ENCODE measurements around the gene KRT32. TPM values are rescaled to one million over a fixed set of nuclear protein-coding genes. Genes with fewer than 3 reads are reported as not detected.

Gene KRT32
- total RNA-seq, 1 experiment from 2014 or later = not detected

DNA sequence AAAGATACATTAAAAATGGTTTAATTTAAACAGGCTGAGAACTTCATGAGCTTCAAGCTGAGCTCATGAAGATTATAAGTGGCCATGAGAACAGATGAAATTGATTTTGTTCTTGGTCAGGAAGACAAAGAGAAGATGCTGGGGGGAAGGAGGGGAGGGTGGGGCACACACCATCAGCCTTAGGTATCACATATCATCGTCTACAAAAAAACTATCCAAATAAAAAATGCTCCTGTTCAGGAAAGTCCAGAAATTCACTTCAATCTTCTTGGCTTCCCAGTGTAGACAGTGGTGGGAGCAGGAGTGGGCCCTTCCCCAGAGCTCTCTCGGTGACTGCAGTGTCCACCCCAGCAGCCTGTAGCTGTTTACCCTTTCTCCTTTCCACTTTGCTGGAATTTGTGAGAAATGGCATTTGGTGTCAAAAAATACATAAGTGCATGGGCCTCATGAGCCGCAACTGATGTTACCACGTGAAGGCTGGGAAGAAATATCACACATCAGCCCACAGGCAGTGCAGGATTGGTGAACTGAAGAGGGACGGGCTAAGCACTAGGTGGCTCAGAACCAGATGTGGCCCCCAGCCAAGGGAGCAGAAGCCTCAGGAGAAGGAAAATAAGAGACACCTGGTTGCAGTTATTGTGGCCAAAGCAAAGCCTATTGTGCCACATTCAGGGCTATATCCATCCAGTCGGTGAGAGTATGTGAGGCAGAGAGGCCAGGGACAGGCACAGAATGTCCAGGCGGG is 48.9 kb downstream of the KRT32 start:
- POLR2A ChIA-PET = interaction anchor here (0.9 to 1.6 kb wide), 4 partner anchors 13 to 27 kb away, joined by 3 to 5 read pairs (median 4); no protein-coding TSS in a partner anchor
- TF ChIP-seq, protein P1, sequence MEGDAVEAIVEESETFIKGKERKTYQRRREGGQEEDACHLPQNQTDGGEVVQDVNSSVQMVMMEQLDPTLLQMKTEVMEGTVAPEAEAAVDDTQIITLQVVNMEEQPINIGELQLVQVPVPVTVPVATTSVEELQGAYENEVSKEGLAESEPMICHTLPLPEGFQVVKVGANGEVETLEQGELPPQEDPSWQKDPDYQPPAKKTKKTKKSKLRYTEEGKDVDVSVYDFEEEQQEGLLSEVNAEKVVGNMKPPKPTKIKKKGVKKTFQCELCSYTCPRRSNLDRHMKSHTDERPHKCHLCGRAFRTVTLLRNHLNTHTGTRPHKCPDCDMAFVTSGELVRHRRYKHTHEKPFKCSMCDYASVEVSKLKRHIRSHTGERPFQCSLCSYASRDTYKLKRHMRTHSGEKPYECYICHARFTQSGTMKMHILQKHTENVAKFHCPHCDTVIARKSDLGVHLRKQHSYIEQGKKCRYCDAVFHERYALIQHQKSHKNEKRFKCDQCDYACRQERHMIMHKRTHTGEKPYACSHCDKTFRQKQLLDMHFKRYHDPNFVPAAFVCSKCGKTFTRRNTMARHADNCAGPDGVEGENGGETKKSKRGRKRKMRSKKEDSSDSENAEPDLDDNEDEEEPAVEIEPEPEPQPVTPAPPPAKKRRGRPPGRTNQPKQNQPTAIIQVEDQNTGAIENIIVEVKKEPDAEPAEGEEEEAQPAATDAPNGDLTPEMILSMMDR (IDR thresholded peaks at IDR 0.05; ENCODE audit: unreplicated experiment) = no peak
- H3K4me1 Mint-ChIP-seq (ENCODE audit: insufficient read depth, unreplicated experiment) = peaks cover 32% of the 10 kb centered on the region
- no peaks in the 10 kb centered on the region for H3K9me3 Mint-ChIP-seq (ENCODE audit: unreplicated experiment)
- CTCF ChIA-PET = interaction anchor here (0.8 to 1.0 kb wide), 3 partner anchors 10 to 26 kb away, joined by 3 read pairs; no protein-coding TSS in a partner anchor
- no TSS peak for BruUV-seq (replicated peaks)
- H3K27me3 Mint-ChIP-seq (ENCODE audit: insufficient read depth, unreplicated experiment) = no peaks in the 10 kb centered on the region
- intact Hi-C loops (cut with micrococcal nuclease) = no loop called here
- no peak for DNase-seq (ENCODE audit: unreplicated experiment)
- H3K36me3 Mint-ChIP-seq (ENCODE audit: insufficient read depth, unreplicated experiment) = no peaks in the 10 kb centered on the region
- H3K4me3 Mint-ChIP-seq (ENCODE audit: unreplicated experiment) = no peak overlapping the region
- no peak overlapping the region for H3K27ac Mint-ChIP-seq (ENCODE audit: low read depth, unreplicated experiment)

DNA sequence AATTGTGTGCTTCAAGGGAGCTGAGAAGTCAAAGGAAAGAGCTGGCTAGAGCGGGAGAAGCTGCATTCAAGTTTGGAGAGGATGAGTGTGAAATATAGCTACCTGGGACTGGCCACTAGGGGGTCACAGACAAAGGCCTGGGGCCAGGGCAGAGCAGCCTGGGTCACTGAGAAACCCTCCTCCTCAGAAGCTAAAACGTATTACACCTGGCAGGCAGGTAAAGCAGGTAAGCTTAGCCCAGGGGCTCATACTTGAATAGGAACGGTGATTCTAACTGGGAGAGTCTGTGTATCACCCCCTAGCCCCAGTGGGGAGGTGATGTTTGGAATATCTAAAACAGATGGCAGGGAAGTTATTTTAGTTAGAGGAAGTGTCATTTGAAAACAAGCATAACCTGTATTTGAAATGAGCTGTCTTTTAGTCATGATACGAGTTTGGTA is 49.6 kb downstream of the KRT32 start:
- intact Hi-C loops (cut with micrococcal nuclease) = no loop called here
- Mint-ChIP-seq H3K4me1 (ENCODE audit: insufficient read depth, unreplicated experiment) (peaks cover 32% of the 10 kb centered on the region), H3K9me3 (ENCODE audit: unreplicated experiment) (no peaks in the 10 kb centered on the region), H3K27me3 (ENCODE audit: insufficient read depth, unreplicated experiment) (no peaks in the 10 kb centered on the region), H3K4me3 (ENCODE audit: unreplicated experiment) (no peak overlapping the region), H3K27ac (ENCODE audit: low read depth, unreplicated experiment) (no peak overlapping the region), H3K36me3 (ENCODE audit: insufficient read depth, unreplicated experiment) (no peaks in the 10 kb centered on the region)
- CTCF ChIA-PET = interaction anchor here (0.6 to 1.0 kb wide), 4 partner anchors 10 to 87 kb away, joined by 3 to 4 read pairs (median 3); no protein-coding TSS in a partner anchor
- DNase-seq (ENCODE audit: unreplicated experiment) = peak; percentile 34
- TF ChIP-seq, protein P1 (IDR thresholded peaks at IDR 0.05; ENCODE audit: unreplicated experiment) = peak; percentile 37
- BruUV-seq (replicated peaks) = no TSS peak
- POLR2A ChIA-PET = interaction anchor here (0.6 to 1.6 kb wide), 5 partner anchors 12 to 79 kb away, joined by 3 to 5 read pairs (median 3); no protein-coding TSS in a partner anchor

GRCh38 chr17:41417127-41417526 is 50.1 kb downstream of the KRT32 start:
- no peaks in the 10 kb centered on the region for H3K27me3 Mint-ChIP-seq (ENCODE audit: insufficient read depth, unreplicated experiment)
- no peaks in the 10 kb centered on the region for H3K36me3 Mint-ChIP-seq (ENCODE audit: insufficient read depth, unreplicated experiment)
- DNase-seq (ENCODE audit: unreplicated experiment) = no peak
- no peaks in the 10 kb centered on the region for H3K9me3 Mint-ChIP-seq (ENCODE audit: unreplicated experiment)
- no TSS peak for BruUV-seq (replicated peaks)
- H3K27ac Mint-ChIP-seq (ENCODE audit: low read depth, unreplicated experiment) = no peak overlapping the region
- POLR2A ChIA-PET = interaction anchor here (0.6 to 1.2 kb wide), 4 partner anchors 12 to 79 kb away, joined by 3 to 5 read pairs (median 3); no protein-coding TSS in a partner anchor
- TF ChIP-seq, protein P1 (IDR thresholded peaks at IDR 0.05; ENCODE audit: unreplicated experiment) = no peak
- intact Hi-C loops (cut with micrococcal nuclease) = no loop called here
- peaks cover 32% of the 10 kb centered on the region for H3K4me1 Mint-ChIP-seq (ENCODE audit: insufficient read depth, unreplicated experiment)
- CTCF ChIA-PET = interaction anchor here (0.6 kb wide), 1 partner anchor 87 kb away, joined by 4 read pairs; no protein-coding TSS in a partner anchor
- H3K4me3 Mint-ChIP-seq (ENCODE audit: unreplicated experiment) = no peak overlapping the region

- no peak overlapping the region for H3K4me3 Mint-ChIP-seq (ENCODE audit: unreplicated experiment)
These were observed 50.7 kb downstream of the KRT32 start for GRCh38 chr17:41416479-41416878.

More at GRCh38 chr17:41416479-41416878, 50.7 kb downstream of the KRT32 start:
- BruUV-seq (replicated peaks) = no TSS peak
- Mint-ChIP-seq H3K27me3 (ENCODE audit: insufficient read depth, unreplicated experiment) (no peaks in the 10 kb centered on the region), H3K4me1 (ENCODE audit: insufficient read depth, unreplicated experiment) (peaks cover 30% of the 10 kb centered on the region), H3K27ac (ENCODE audit: low read depth, unreplicated experiment) (no peak overlapping the region), H3K9me3 (ENCODE audit: unreplicated experiment) (no peaks in the 10 kb centered on the region), H3K36me3 (ENCODE audit: insufficient read depth, unreplicated experiment) (no peaks in the 10 kb centered on the region)
- no peak for DNase-seq (ENCODE audit: unreplicated experiment)
- intact Hi-C loops (cut with micrococcal nuclease) = no loop called here
- CTCF ChIA-PET = interaction anchor here (1.0 kb wide), 1 partner anchor 63 kb away, joined by 3 read pairs; no protein-coding TSS in a partner anchor
- TF ChIP-seq, protein P1 (IDR thresholded peaks at IDR 0.05; ENCODE audit: unreplicated experiment) = no peak
- POLR2A ChIA-PET = interaction anchor here (0.8 kb wide), 1 partner anchor 12 kb away, joined by 4 read pairs; no protein-coding TSS in a partner anchor
